GM12872 (cell line): Measurements from ENCODE around the gene PAK5.

Experiments used
- TF ChIP-seq, protein P1 (sequence below): IDR thresholded peaks from 3 replicates; pipeline ENCODE4 v1.5.1; 2011; ENCODE audit warnings: low read depth, mild to moderate bottlenecking, low read length, moderate library complexity; ENCODE audit not compliant: insufficient read depth

Gene PAK5

DNA sequence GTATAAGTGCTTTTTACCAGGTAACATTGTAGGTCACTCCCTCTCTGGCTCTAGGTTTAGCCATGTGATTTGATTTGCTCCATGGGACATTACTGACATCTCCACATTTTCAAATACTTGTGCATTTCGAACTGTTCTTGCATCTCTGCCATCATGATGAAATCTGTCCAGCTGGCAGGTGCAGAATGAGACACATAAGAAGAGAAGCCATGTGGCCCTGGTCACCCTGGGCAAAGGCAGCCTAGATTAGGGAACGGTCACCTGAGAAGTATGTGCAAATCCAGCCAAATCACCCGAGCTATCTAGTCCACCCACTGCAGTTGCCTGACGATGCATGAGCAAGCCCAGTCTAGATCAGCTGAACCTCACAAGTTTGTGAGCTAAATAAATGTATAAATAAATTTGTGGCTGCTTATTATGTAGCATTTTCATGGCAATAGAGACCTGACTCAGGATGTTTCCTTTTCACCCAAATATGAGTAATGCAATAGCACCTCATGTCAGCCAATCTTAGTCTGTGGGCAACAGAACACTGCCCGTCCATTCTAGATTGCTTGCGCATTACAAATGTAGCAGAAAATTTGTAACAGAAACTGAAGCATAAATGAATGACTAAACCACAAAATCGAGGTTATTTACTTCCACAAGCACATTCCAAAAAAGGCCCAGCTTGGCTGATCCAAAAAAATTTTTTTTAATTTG, 115.2 kb downstream of the PAK5 start:
- TF ChIP-seq, protein P1, sequence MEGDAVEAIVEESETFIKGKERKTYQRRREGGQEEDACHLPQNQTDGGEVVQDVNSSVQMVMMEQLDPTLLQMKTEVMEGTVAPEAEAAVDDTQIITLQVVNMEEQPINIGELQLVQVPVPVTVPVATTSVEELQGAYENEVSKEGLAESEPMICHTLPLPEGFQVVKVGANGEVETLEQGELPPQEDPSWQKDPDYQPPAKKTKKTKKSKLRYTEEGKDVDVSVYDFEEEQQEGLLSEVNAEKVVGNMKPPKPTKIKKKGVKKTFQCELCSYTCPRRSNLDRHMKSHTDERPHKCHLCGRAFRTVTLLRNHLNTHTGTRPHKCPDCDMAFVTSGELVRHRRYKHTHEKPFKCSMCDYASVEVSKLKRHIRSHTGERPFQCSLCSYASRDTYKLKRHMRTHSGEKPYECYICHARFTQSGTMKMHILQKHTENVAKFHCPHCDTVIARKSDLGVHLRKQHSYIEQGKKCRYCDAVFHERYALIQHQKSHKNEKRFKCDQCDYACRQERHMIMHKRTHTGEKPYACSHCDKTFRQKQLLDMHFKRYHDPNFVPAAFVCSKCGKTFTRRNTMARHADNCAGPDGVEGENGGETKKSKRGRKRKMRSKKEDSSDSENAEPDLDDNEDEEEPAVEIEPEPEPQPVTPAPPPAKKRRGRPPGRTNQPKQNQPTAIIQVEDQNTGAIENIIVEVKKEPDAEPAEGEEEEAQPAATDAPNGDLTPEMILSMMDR: no peak

DNA sequence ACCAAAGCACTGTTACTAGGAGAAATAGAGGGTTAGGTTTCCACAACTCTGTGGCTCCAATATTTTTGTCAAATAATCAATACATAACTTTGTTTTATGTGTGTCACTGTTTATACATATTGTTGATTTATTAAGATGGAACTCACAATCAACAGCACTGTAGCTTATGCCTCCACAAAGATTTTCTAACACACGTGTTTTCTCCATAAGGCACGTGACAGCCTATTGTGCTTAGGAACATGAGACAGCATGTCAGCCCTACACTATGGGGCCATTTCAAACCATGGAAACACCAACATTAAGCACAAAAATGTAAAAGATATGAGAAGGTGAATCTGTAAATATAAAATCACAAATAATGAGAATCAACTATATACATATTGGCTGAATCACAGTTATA, 127.0 kb downstream of the PAK5 start:
- TF ChIP-seq, protein P1: no peak

DNA sequence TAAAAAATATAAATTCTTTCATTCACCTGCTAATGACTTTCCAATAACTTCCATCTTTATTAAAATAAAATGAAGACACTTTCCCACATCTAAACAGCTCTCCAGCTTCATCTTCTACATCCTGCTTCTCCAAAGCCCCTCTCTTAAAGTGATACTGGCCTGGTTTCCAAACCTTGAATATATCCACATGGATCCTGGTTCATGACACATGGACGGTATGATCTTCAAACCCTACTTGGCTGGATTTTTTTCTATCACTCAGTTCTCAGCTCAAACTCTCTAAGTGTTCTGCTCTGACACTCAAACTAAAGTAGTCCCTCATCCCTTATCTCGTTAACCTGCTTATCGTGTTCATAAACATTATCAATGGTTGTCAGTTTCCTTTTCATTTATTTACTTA, 128.2 kb downstream of the PAK5 start:
- TF ChIP-seq, protein P1: no peak

DNA sequence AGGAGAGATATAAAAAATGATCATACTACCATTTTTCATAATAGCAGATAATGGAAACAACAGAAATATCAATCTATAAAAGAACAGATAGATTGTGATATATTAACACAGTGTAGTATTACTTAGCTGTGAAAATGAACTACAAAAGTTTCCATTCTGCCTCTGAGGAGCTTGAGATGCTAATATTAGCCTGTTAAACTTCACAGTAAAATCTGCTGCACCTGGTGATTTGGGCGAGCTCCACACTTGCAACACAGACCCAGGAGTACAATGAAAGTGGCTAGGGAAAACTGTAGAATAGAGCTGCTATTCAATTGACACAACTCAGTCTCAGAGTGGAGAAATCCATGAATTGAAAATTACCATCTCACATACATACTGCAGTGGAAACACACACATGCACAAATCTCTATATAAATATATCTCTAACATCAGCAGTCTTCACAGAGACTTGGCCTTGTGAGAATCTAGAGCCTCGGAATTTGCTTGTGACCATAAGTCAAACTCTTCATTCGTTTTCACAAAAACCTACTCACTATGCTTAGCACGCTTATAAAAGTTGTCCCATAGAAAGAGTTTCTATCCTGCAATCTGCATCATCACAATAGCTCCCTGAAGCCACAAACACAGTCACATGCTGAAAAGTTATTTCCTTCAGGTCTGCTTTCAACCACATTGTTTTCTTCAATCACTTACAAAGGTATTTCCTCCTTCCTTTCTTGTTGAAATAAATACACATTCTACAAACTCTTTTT, 133.0 kb downstream of the PAK5 start:
- TF ChIP-seq, protein P1: no peak

DNA sequence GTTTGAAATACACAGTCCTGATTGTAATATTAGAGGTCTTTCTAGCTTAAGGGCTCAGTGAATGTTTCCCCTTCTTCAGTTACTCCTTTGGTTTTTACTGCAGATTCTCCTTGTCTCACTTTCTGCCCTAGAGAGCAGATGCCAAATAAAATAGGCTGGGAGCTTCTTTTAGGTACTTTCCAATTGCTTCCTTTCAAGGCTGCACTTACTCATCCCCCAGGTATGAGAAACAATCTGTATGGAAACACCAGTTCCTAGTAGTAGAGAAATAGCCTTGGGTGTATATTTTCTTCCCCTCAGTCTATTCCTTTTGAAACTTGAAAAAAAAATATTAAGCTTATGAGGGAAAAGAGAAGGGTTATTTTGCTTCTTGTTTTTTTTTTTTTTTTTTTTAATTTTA, 139.7 kb downstream of the PAK5 start:
- TF ChIP-seq, protein P1: no peak

DNA sequence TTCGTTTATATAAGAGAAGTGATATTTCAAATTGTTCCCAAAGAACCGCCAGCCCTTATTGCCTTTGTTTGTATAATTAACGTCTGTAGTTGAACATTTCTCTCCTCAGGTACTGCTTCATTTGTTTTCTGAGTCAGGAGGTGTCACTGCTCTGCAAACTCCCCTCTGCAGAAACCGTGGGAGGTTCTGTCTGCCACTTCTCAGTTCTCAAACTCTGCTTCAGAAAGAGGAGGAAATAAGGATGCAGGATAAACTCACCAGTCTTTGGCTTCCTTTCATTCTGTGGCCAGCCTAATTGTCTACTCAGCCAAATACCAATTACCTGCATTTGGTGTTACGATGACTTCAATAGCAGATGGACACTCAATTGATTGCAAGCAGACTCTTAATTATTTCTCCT, 149.8 kb downstream of the PAK5 start:
- TF ChIP-seq, protein P1: no peak

DNA sequence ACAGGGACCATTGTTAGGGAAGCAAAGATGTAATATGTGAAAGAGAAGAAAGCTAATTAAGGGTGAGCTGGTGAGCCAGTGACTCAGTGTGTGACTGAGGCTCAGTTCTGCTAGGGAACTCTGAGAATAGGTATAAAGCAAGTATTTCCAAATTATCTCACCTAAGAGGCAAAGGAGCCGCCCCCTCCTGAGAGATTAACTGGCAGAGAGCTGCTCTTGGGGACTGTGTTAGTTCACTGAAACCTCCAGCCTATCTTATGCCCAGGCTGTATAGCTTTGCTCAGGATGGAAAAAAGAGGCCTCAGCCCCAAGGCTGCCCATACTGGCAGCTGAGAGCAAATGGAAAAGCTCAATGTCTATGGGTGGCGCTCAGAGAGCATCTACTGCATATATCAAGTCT, 152.0 kb downstream of the PAK5 start:
- TF ChIP-seq, protein P1: no peak
